GM19455 (cell line): ENCODE results near the gene LRRN4.
"Not testable (repeated sequence)": the region's sequence is repeated elsewhere in the genome, so short reads cannot be mapped to it uniquely, and the experiment has no call there.

Source experiments
- ATAC-seq: cut with Tn5 transposase; IDR thresholded peaks from one replicate; pipeline ENCODE4 v1.9.1; 2021; ENCODE audit not compliant: unreplicated experiment

Gene LRRN4

DNA sequence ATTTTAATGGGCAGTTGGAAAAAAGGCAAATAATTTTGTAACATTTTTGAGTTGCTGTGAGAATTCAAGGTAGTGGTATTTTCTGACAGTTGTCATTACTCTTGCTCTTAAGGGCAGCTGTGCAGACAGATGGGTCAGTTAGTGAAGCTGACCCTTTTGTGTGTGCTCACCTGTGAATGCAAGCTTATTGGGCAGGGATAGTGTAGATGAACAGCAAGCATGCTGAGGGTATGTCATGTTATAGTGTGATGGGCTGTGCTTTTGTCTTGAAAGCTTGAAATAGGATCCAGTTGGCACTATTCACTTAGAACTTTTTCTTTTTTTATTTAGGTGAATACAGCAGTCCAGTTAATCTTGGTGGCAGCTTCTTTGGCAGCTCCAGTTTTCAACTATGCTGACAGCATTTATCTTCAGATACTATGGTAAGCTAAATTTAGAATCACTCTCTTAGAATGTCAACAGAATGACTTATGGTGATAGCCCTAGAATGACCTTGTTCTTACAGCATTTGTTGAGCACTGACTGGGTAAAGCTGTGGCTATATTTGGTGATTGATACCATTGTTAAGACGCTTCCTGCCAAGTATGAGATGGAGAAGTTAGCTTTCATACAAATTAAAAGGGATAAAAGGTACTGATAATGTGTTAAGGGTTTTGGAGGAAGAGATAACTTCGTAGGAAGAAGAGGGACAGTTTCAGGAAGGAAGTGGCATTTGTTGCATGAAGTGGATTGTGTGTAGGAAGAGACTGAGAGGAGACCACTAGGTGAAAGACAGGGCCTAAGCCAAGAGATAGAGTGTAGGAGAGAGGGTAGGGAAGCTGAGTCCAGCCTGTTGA is 19.5 kb downstream of the LRRN4 start:
- no peak for ATAC-seq

DNA sequence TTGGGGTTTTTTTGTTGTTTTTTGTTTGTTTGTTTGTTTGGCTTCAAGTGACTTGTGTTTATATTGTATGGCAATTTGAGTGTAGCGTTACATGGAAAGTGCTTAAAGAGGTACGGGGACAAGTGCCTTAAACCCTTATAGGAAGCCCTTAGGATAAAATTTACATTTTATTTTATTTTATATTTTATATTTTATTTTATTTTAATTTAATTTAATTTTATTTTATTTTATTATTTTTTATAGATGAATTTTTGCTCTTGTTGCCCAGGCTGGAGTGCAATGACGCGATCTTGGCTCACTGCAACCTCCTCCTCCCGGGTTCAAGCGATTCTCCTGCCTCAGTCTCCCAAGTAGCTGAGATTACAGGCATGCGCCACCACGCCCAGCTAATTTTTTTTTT is 21.0 kb downstream of the LRRN4 start:
- ATAC-seq = not testable (repeated sequence)

DNA sequence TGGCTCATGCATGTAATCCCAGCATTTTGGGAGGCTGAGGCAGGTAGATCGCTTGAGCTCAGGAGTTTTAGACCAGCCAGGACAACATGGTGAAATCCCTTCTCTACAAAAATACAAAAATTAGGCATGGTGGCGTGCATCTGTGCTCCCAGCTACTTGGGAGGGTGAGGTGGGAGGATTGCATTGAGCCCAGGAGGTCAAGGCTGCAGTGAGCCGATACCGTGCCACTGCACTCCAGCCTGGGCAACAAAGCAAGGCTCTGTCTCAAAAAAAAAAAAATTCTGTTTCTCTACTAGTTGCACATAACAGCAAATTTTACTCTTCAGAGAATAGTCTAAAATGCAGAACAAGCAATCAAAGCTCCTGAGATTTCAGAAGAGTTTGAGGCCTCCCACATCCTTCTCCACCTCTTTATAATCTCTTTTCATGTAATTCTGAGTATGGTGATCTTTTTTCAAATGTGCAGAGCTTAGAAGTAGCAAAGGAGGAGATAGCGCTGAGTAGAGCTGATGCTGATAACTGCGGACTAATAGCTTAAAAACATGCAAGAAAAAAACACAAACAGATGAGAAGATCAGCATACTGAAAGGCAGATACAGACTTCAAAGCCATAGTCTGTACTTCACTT is 23.3 kb downstream of the LRRN4 start:
- no peak for ATAC-seq

DNA sequence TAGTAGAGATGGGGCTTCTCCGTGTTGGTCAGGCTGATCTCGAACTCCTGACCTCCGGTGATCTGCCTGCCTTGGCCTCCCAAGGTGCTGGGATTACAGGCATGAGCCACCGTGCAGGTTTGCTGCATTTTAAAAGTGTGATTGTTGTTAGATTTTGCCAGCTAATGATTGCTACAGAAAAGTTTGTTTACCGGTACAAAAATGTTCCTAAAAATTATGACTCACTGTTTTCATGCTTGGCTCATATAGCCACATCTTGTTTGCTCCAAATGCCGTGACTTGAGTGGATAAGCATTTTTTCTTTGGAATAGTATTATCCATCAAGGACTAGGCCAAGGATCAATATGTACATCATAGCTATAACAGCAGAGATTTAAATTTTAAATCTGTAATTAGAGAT is 24.3 kb downstream of the LRRN4 start:
- no peak for ATAC-seq

- no peak for ATAC-seq
These were observed 25.0 kb downstream of the LRRN4 start for GRCh38 chr20:6028818-6029217.

GRCh38 chr20:6026051-6026450 is 27.8 kb downstream of the LRRN4 start:
- no peak for ATAC-seq

GRCh38 chr20:6024768-6025167 is 29.1 kb downstream of the LRRN4 start:
- ATAC-seq = no peak

- no peak for ATAC-seq
These were observed 36.0 kb downstream of the LRRN4 start for GRCh38 chr20:6017880-6018279.

DNA sequence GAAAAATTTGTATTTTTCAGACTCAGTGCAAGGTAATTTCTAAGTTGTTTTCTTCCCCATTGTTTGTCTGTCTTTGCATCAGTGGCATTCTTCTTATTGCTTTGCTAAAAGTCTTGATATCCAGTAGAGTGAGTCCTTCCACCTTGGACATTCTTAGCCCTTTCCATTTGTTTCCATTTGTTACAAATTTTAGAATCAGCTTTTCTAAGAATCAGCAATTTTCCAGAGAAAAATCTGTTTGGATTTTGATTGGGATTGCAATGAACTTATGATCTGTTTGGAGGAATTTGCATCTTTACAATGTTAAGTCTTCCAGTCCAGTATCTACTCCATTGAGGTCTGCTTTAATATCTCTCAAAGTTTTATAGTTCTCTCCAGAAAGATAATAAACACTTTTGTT is 36.4 kb downstream of the LRRN4 start:
- no peak for ATAC-seq

DNA sequence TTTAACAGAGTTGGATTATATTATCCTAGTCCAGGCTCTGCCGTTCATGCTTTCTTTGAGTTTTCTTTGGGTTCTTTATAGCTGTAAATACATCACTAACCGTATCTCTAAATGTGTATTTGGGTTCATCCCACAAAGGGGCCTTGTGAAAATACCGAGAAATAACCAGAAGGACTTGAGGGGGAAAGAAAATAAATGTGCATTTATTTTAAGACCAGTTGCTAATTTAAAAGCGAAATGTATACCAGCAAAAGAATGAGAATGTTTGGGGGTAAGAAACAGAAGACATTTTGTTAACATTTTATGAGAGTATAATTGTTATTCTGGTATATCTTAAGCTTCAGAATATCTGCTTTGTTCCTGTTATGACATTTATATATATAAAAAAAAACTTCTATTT is 38.9 kb downstream of the LRRN4 start:
- ATAC-seq = no peak

GRCh38 chr20:6014017-6014416 is 39.8 kb downstream of the LRRN4 start:
- ATAC-seq = no peak

DNA sequence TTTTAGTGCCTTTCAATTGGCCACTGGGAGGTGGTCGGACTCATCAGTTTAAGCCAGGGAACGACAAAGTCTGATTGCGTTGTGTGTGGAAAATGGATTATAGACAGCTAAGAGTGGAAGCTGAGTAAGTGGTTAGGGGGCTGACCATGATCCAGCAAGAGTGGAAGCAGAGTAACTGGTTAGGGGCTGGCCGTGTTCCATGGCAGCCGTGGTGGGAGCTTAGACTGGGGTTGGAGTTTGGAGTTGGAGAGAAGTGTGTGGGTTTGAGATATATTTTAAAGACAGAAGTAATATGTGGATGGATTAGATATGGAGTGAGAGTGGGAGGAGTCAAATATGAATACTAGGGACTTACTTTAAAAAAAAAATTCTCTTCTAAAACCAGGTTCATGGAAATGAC is 41.7 kb downstream of the LRRN4 start:
- no peak for ATAC-seq

DNA sequence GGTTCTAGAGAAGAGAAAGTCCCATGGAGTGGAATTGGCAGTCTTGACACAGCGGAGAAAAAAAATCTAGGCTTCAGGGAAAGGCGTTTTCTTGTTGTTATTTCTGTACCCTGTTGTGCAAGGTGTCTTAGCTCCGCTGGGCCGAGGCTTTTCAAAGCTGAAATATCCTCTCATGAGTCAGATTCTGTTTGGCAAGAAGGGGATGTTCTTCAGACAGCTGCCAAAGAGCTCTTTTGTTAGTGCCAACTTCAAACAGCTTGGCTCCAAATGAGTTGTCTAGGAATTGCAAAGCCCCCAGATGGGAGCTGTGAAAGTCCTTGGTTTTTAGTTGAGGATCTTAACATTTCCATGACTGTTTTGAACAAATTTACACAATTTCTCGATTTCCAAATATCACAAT is 45.6 kb downstream of the LRRN4 start:
- no peak for ATAC-seq

- ATAC-seq = no peak
These were observed 46.2 kb downstream of the LRRN4 start for GRCh38 chr20:6007529-6008103.

DNA sequence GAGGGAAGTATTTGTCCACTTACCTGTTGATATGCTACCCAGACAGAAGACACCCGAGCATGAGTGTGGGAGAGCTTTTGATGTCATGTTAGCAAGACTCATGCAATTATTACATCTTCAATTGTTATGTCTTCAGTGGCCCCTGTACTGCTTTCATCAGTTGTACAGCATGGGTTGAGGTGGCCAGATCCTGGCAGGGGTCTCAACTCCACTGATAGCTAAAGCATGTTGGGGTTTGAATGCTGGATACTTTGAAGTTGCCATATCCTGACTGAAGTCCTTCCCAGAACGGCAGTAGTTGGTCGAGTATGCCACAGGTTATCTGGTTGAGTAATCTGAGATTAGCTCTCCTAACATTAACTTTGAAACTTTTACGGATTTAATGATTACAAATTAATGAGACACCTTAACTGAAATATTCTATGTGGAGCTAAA is 46.7 kb downstream of the LRRN4 start:
- ATAC-seq = no peak

DNA sequence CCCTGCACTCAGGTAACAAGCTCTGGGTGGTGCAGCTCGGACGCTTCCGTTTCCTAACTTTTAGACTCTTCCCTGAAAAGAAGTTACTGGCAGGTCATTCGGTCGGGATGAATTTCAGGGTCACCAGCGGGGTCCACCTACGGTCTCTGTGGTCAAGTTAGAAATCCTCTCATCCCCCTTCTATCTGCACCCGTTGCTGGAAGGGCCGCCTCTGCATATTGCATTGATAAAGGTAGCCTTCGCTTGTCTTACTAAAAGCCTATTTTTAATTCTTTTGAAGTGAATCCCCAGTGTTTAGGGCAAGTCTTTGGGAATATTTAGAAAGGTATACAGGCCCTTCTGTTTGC is 47.3 kb downstream of the LRRN4 start:
- no peak for ATAC-seq

- no peak for ATAC-seq
These were observed 53.0 kb downstream of the LRRN4 start for GRCh38 chr20:6000871-6001270.

DNA sequence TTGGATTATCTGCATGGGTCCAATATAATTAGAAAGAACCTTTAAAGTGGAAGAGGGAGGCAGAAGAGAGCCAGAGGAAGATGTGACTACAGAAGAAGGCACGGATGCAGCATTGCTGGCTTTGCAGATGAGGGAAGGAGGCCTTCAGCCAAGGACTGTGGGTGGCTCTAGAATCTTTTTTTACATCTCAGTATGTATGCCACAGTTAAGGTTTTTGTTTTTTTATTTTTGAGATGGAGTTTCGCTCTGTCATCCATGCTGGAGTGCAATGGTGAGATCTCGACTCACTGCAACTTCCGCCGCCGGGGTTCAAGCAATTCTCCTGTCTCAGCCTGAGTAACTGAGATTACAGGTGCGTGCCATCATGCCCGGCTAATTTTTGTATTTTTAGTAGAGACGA is 54.1 kb downstream of the LRRN4 start:
- no peak for ATAC-seq

DNA sequence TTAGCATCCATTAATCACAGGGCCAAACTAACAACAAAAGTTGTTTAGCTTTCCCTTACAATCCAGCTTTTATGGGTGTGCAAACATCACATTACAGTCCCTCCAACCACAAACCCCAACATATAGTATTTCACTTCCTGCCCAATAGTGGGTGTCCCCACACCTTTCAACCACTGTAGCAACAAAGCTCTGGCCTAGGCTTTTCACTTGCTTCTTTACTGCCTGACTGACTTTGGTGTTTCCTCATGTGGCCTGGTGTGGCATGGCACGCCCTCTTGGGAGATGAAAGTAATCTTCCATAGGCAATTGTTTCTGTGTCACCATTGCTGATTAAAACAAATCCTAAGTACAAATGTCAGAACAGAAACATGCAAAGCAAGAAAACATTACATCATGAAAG is 57.1 kb downstream of the LRRN4 start:
- ATAC-seq = peak; percentile 90

DNA sequence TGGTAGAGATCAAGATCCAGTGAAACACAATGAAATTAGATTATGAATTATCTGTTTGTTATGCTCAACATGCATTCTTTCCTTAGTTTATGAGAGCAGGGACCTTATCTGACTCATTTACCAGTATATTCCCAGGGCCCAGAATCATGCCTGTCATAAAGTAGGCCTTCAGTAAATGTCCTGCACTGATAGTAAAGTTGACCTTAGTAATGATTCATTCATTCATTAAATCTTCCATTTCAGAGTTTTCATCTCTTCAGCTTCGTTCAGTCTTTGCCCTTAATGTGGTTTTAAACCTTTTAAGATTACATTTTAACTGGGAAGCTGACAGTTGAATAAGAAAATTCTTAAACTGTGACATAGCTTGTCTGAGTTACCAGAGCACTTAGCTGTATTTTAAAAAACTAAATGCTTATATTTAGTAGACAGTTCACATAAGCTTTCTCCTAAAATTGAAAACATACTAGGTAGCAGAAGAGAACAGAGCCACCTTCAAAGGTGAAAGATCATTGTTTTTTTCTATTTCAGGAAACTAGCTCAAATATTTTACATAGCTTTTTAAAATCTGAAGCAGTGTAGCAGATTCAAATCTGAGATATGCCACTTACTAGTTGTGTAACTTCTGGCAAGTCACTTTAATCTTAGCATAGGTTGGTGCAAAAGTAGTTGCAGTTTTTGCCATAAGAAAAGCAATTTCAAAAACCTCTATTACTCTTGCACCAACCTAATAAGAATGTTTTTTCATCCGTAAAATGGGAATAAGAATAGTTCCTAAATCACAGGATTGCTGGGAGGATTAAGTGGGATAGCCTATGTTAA is 62.0 kb downstream of the LRRN4 start:
- no peak for ATAC-seq

DNA sequence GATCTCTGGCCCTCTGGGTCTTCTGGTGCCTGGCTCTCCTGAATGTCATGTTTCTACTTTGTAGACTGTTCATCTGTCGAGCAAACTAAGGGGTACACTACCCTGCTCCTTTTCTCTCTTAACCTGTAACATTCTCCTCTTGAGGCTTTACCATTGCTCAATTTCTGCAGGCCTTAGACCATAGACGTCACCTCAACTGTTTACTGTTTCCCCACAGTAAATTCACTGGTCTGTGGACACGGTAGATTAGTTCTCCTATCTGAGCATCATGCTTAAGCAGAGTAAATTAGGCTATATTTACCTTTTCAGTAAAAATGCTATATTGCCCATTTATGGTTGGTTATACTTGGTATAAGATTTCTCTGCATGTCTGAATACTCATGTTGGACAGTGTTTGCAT is 62.9 kb downstream of the LRRN4 start:
- ATAC-seq = no peak
